ENCODE data around the gene ALG14.
"Not testable (repeated sequence)": the region's sequence is repeated elsewhere in the genome, so short reads cannot be mapped to it uniquely, and the experiment has no call there.

Gene ALG14

DNA sequence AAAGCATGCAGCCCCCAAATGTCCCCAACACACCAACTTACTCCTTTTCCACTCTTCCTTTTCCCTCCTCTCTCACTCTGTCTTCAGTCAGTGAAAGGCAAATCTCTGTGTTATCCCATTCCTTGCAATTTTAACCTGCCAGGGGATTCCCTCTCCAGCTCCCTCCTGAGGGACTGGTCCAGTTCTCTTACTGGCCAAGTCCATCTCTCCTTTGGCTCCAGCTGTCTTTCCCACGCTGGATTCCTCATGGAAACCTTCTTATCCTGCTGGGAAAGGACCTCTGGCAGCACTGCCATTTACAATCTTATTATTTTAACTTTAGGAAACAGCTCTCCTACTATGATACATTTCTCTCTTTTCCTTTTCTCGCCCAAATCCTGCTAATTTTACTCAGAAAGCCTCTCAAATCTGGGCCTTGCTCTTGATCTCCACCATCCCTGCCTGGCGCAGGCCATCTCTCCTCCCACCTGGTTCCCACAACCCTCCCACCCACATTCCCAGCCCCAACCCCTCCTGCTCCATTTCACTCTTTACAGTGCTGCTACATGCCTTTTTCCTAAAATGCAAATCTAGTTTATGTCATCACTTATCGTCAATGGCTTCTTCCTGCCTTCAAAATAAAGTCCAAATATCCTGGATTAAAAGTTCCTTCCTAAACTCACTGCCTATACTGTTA lies 73.2 kb downstream of the ALG14 start:
- Mint-ChIP-seq H3K4me1 (peaks cover 54% of the 10 kb centered on the region), H3K9me3 (no peaks in the 10 kb centered on the region), H3K4me3 (peak overlapping the region; percentile 46 to 58 (median 48)), H3K27me3 (ENCODE audit: low read depth) (peaks cover 8% of the 10 kb centered on the region), H3K36me3 (ENCODE audit: low read depth) (no peaks in the 10 kb centered on the region), H3K27ac (peak overlapping the region; percentile 73 to 93 (median 88))
- TF ChIP-seq, protein P1, sequence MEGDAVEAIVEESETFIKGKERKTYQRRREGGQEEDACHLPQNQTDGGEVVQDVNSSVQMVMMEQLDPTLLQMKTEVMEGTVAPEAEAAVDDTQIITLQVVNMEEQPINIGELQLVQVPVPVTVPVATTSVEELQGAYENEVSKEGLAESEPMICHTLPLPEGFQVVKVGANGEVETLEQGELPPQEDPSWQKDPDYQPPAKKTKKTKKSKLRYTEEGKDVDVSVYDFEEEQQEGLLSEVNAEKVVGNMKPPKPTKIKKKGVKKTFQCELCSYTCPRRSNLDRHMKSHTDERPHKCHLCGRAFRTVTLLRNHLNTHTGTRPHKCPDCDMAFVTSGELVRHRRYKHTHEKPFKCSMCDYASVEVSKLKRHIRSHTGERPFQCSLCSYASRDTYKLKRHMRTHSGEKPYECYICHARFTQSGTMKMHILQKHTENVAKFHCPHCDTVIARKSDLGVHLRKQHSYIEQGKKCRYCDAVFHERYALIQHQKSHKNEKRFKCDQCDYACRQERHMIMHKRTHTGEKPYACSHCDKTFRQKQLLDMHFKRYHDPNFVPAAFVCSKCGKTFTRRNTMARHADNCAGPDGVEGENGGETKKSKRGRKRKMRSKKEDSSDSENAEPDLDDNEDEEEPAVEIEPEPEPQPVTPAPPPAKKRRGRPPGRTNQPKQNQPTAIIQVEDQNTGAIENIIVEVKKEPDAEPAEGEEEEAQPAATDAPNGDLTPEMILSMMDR (IDR thresholded peaks at IDR 0.05; ENCODE audit: unreplicated experiment in 3 of 3), result no peak

- H3K9me3 Mint-ChIP-seq, result no peaks in the 10 kb centered on the region
- peak overlapping the region in 2 of 3 experiments; percentile 88 to 93 for H3K27ac Mint-ChIP-seq
- peaks cover 8% of the 10 kb centered on the region for H3K27me3 Mint-ChIP-seq (ENCODE audit: low read depth)
- H3K36me3 Mint-ChIP-seq (ENCODE audit: low read depth), result no peaks in the 10 kb centered on the region
- H3K4me3 Mint-ChIP-seq, result peak overlapping the region in 1 of 3 experiments; percentile 13
- TF ChIP-seq, protein P1 (IDR thresholded peaks at IDR 0.05; ENCODE audit: unreplicated experiment in 3 of 3), result no peak
- H3K4me1 Mint-ChIP-seq, result peaks cover 54% of the 10 kb centered on the region
Observed at GRCh38 chr1:94998748-94999147, 74.0 kb downstream of the ALG14 start.

- Mint-ChIP-seq H3K9me3 (no peaks in the 10 kb centered on the region), H3K27me3 (ENCODE audit: low read depth) (peaks cover 8% of the 10 kb centered on the region), H3K27ac (peak overlapping the region; percentile 60 to 81 (median 74)), H3K36me3 (ENCODE audit: low read depth) (no peaks in the 10 kb centered on the region), H3K4me3 (peak overlapping the region in 1 of 3 experiments; percentile 11), H3K4me1 (peaks cover 54% of the 10 kb centered on the region)
- TF ChIP-seq, protein P1 (IDR thresholded peaks at IDR 0.05; ENCODE audit: unreplicated experiment in 3 of 3), result no peak
Observed at GRCh38 chr1:94998114-94998513, 74.6 kb downstream of the ALG14 start.

GRCh38 chr1:94995536-94995935 lies 77.2 kb downstream of the ALG14 start:
- Mint-ChIP-seq H3K4me1 (peaks cover 40% of the 10 kb centered on the region), H3K27ac (peak overlapping the region in 2 of 3 experiments; percentile 36 to 49)
- H3K4me3 Mint-ChIP-seq; H3K36me3 Mint-ChIP-seq (ENCODE audit: low read depth); H3K9me3 Mint-ChIP-seq; H3K27me3 Mint-ChIP-seq (ENCODE audit: low read depth): not testable (repeated sequence)

DNA sequence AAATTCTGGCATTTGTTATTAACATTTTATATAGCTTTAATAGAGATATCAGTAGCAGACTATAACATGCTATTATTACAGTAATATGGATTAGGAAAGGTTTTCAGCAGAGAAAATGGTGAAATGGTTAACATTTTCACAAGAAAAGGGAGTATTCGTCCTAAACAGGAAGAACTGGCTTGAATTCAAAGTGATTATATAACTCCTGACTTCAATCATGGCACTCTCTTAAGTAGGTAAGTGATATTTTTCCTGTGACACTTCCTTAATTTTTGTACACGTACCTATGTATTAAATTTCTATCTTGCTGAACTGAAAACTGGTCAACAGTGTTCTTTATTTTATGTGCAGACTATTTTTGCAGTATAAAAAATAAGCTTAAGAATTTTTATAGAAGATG lies 77.9 kb downstream of the ALG14 start:
- Mint-ChIP-seq H3K36me3 (ENCODE audit: low read depth) (no peaks in the 10 kb centered on the region), H3K27ac (peak overlapping the region in 2 of 3 experiments; percentile 36 to 49), H3K4me3 (no peak overlapping the region), H3K27me3 (ENCODE audit: low read depth) (peaks cover 8% of the 10 kb centered on the region), H3K9me3 (no peaks in the 10 kb centered on the region), H3K4me1 (peaks cover 40% of the 10 kb centered on the region)
- TF ChIP-seq, protein P1 (IDR thresholded peaks at IDR 0.05; ENCODE audit: unreplicated experiment in 3 of 3), result no peak

DNA sequence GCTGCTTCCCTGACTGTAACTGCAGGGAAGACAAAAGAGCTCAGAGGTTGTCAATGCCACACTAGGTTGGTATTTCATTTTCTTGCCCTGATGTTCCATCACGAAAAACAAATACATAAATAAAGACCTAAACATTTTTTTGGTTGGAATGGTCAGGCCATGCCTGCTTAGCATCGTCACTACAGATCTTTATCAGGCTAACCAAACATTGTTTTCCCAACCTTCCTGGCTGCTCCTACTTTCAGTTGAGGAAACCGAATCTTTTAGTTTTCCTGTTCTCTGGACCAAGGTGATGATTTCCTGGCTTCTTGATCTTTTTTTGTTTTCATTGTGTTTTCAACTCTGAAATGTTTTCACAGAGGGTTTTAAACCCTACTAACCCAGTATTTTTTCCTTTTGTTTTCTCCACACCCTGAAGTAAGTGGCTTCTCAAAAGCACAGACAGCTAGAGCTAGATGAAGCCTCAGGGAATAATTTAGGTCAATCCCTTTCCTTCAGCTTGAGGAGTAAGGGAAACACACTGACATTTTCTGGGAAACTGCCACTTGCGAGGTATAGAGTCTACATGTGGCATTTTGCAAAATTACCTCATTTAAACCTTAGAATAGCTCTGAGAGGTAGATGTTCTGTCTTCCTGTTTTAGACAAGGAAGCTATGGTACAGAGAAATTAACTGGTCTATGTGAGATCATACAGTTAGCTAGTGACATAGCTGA lies 78.7 kb downstream of the ALG14 start:
- H3K9me3 Mint-ChIP-seq, result no peaks in the 10 kb centered on the region
- H3K4me1 Mint-ChIP-seq, result peaks cover 36% of the 10 kb centered on the region
- TF ChIP-seq, protein P1 (IDR thresholded peaks at IDR 0.05; ENCODE audit: unreplicated experiment in 3 of 3), result no peak
- peaks cover 8% of the 10 kb centered on the region for H3K27me3 Mint-ChIP-seq (ENCODE audit: low read depth)
- H3K27ac Mint-ChIP-seq, result no peak overlapping the region
- H3K4me3 Mint-ChIP-seq, result no peak overlapping the region
- no peaks in the 10 kb centered on the region for H3K36me3 Mint-ChIP-seq (ENCODE audit: low read depth)
